GM19035 (cell line): ENCODE data around the gene GREM2.

Experiments used
- ATAC-seq: cut with Tn5 transposase; IDR thresholded peaks from one replicate; pipeline ENCODE4 v1.9.1; 2021; ENCODE audit not compliant: unreplicated experiment

Gene GREM2

GRCh38 chr1:240562111-240562590 is 49.8 kb downstream of the GREM2 start:
- ATAC-seq = no peak

- ATAC-seq = no peak
Measured at GRCh38 chr1:240559781-240560180, 52.2 kb downstream of the GREM2 start.

- ATAC-seq = no peak
Measured at GRCh38 chr1:240555524-240555923, 56.4 kb downstream of the GREM2 start.

- no peak for ATAC-seq
Measured at GRCh38 chr1:240553351-240553750, 58.6 kb downstream of the GREM2 start.

GRCh38 chr1:240539769-240540414 is 72.1 kb downstream of the GREM2 start:
- ATAC-seq = no peak

GRCh38 chr1:240538776-240539430 is 73.1 kb downstream of the GREM2 start:
- ATAC-seq = no peak

GRCh38 chr1:240533154-240533780 is 78.7 kb downstream of the GREM2 start:
- no peak for ATAC-seq

GRCh38 chr1:240528591-240528990 is 83.4 kb downstream of the GREM2 start:
- ATAC-seq = no peak

GRCh38 chr1:240527086-240527485 is 84.9 kb downstream of the GREM2 start:
- no peak for ATAC-seq

- no peak for ATAC-seq
Measured at GRCh38 chr1:240526312-240526711, 85.6 kb downstream of the GREM2 start.

- ATAC-seq = no peak
Measured at GRCh38 chr1:240524356-240525069, 87.4 kb downstream of the GREM2 start.

GRCh38 chr1:240522122-240522822 is 89.7 kb downstream of the GREM2 start:
- no peak for ATAC-seq

- no peak for ATAC-seq
Measured at GRCh38 chr1:240517891-240518290, 94.1 kb downstream of the GREM2 start.

- ATAC-seq = no peak
Measured at GRCh38 chr1:240516069-240516468, 95.9 kb downstream of the GREM2 start.

GRCh38 chr1:240515505-240515904 is 96.5 kb downstream of the GREM2 start:
- no peak for ATAC-seq

- no peak for ATAC-seq
Measured at GRCh38 chr1:240511789-240512188, 100.2 kb downstream of the GREM2 start.

- ATAC-seq = no peak
Measured at GRCh38 chr1:240508950-240509349, 103.0 kb downstream of the GREM2 start.

- no peak for ATAC-seq
Measured at GRCh38 chr1:240508201-240508600, 103.8 kb downstream of the GREM2 start.

GRCh38 chr1:240506176-240506575 is 105.8 kb downstream of the GREM2 start:
- ATAC-seq = no peak

GRCh38 chr1:240503558-240503957 is 108.4 kb downstream of the GREM2 start:
- ATAC-seq = no peak

GRCh38 chr1:240503036-240503435 is 108.9 kb downstream of the GREM2 start:
- no peak for ATAC-seq
